ENCODE results near the gene APOBEC3A. TPM values are rescaled to one million over a fixed set of nuclear protein-coding genes. Genes with fewer than 3 reads are reported as not detected.

The APOBEC3A gene
- polyA plus RNA-seq, 1 of the 3 experiments (the other 2 are of a cell fraction) = not detected

DNA sequence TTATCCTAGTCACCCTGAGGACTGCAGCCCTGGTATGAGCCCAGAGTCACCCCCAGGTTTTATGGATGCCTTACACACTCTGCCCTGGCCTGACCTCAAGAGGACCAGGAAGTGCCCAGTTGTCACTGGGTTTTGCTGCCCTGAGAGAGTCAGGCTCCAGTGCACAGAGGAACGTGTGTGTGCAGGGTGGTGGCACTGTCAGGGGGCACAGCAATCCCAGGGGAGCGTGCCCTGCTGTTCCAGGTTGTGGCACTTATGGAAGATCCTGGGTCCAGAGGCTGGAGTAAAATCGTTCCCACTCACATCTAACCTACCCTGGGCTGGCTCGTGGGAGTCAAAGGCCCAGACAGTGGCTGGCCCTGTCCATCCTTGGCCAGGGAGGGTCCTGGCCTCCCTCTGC lies 7.6 kb downstream of the APOBEC3A start (continued):
- TF ChIP-seq, protein P1, sequence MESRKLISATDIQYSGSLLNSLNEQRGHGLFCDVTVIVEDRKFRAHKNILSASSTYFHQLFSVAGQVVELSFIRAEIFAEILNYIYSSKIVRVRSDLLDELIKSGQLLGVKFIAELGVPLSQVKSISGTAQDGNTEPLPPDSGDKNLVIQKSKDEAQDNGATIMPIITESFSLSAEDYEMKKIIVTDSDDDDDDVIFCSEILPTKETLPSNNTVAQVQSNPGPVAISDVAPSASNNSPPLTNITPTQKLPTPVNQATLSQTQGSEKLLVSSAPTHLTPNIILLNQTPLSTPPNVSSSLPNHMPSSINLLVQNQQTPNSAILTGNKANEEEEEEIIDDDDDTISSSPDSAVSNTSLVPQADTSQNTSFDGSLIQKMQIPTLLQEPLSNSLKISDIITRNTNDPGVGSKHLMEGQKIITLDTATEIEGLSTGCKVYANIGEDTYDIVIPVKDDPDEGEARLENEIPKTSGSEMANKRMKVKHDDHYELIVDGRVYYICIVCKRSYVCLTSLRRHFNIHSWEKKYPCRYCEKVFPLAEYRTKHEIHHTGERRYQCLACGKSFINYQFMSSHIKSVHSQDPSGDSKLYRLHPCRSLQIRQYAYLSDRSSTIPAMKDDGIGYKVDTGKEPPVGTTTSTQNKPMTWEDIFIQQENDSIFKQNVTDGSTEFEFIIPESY (IDR thresholded peaks at IDR 0.05; ENCODE audit: borderline replicate concordance, low read depth) = no peak
- TF ChIP-seq TCF12 (IDR thresholded peaks at IDR 0.05) (no peak), RCOR1 (IDR thresholded peaks at IDR 0.05; ENCODE audit: low read length) (no peak), MXI1 (IDR thresholded peaks at IDR 0.05; ENCODE audit: low read depth, low read length) (no peak), TEAD4 (IDR thresholded peaks at IDR 0.05; ENCODE audit: borderline replicate concordance, insufficient read depth) (no peak), ELF1 (IDR thresholded peaks at IDR 0.05) (no peak), RFX5 (IDR thresholded peaks at IDR 0.05; ENCODE audit: low read length) (no peak), NRF1 (IDR thresholded peaks at IDR 0.05; ENCODE audit: low read depth, low read length) (no peak), SIN3A (IDR thresholded peaks at IDR 0.05; ENCODE audit: borderline replicate concordance, low read depth, low read length) (no peak), TAF1 (IDR thresholded peaks at IDR 0.05; ENCODE audit: borderline replicate concordance, low read depth, low read length) (no peak), RXRA (IDR thresholded peaks at IDR 0.05; ENCODE audit: borderline replicate concordance, low read depth) (no peak), YY1 (IDR thresholded peaks at IDR 0.05; ENCODE audit: low read depth) (no peak)
- TF ChIP-seq, protein P2, sequence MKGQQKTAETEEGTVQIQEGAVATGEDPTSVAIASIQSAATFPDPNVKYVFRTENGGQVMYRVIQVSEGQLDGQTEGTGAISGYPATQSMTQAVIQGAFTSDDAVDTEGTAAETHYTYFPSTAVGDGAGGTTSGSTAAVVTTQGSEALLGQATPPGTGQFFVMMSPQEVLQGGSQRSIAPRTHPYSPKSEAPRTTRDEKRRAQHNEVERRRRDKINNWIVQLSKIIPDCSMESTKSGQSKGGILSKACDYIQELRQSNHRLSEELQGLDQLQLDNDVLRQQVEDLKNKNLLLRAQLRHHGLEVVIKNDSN (IDR thresholded peaks at IDR 0.05; ENCODE audit: borderline replicate concordance, low read depth) = no peak

DNA sequence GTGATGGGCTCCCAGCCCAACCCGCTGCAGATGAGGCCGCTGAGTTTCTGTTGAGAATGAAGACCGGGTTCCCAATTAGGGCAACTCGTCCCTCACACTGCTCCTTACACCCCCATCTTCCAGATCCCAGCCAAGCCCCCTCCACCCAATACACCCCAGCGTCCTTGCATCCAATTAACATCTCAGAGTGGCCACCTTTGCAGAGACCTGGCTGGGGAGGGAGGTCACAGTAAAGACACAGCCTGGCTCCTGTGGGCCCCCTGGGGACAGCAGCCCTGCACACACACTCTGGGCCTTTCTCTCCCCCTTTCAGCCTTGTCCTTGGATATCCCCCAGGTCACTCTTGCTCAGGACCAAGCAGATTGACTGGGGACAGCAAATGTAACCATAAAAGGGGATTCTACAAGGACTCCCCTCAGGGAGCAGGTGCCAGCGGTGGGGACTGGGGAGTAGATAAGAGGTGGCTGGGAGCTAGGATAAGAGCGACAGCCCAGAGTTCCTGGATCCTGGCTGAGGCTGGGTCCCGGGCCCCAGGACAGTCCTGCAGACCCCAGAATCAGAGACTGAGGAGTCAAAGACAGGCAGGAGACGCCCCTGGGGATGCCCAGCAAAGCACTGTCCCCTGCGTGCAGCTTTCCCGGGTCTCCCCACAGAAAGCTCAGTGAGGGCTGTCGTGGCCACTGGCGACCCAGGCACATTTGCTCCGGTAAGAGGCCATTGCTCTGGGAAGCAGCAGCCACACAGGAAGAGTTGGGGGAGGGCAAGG lies 8.4 kb downstream of the APOBEC3A start:
- H3K9me3 ChIP-seq = no peaks in the 10 kb centered on the region
- no peak for DNase-seq
- ChIA-PET CTCF (no interaction called here), POLR2A (no interaction called here)
- H3K4me2 ChIP-seq = no peak overlapping the region
- H4K20me1 ChIP-seq (ENCODE audit: insufficient read depth) = no peaks in the 10 kb centered on the region
- H2AFZ ChIP-seq (ENCODE audit: low read depth) = no peak overlapping the region
- no peaks in the 10 kb centered on the region for H3K9me2 ChIP-seq
- whole genome bisulfite sequencing (ENCODE audit: low lambda C conversion rate) = no CpG with 5 or more reads among the region's 14 CpGs
- H3K79me2 ChIP-seq (ENCODE audit: insufficient read depth) = no peaks in the 10 kb centered on the region
- TF ChIP-seq, protein P3, sequence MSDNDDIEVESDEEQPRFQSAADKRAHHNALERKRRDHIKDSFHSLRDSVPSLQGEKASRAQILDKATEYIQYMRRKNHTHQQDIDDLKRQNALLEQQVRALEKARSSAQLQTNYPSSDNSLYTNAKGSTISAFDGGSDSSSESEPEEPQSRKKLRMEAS (IDR thresholded peaks at IDR 0.05; ENCODE audit: low read depth) = no peak
- TF ChIP-seq, protein P4, sequence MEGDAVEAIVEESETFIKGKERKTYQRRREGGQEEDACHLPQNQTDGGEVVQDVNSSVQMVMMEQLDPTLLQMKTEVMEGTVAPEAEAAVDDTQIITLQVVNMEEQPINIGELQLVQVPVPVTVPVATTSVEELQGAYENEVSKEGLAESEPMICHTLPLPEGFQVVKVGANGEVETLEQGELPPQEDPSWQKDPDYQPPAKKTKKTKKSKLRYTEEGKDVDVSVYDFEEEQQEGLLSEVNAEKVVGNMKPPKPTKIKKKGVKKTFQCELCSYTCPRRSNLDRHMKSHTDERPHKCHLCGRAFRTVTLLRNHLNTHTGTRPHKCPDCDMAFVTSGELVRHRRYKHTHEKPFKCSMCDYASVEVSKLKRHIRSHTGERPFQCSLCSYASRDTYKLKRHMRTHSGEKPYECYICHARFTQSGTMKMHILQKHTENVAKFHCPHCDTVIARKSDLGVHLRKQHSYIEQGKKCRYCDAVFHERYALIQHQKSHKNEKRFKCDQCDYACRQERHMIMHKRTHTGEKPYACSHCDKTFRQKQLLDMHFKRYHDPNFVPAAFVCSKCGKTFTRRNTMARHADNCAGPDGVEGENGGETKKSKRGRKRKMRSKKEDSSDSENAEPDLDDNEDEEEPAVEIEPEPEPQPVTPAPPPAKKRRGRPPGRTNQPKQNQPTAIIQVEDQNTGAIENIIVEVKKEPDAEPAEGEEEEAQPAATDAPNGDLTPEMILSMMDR (IDR thresholded peaks at IDR 0.05) = no peak
- TF ChIP-seq FOXM1 (IDR thresholded peaks at IDR 0.05; ENCODE audit: low read depth) (no peak), EZH2phosphoT487 (IDR thresholded peaks at IDR 0.05; ENCODE audit: borderline replicate concordance, low read depth) (no peak)
- H3K36me3 ChIP-seq (replicated peaks in 1 of 2; ENCODE audit: control insufficient read depth in 1 of 2, insufficient read depth in 2 of 2, low read length in 1 of 2) = no peaks in the 10 kb centered on the region
- no peaks in the 10 kb centered on the region for H3F3A ChIP-seq (replicated peaks; ENCODE audit: insufficient read depth)
- H3K9ac ChIP-seq = no peak overlapping the region
- no peak overlapping the region for H3K27ac ChIP-seq (ENCODE audit: low read depth in 2 of 2, low read length in 1 of 2)
- no peaks in the 10 kb centered on the region for H3K27me3 ChIP-seq (ENCODE audit: insufficient read depth)
- H3K4me1 ChIP-seq (ENCODE audit: control insufficient read depth in 1 of 2, insufficient read depth in 2 of 2, low read depth in 1 of 2, low read length in 1 of 2) = no peaks in the 10 kb centered on the region
- no peak overlapping the region for H3K4me3 ChIP-seq (ENCODE audit: low read depth in 2 of 2, low read length in 1 of 2)
